ENCODE results near the gene ASPA.

- no peak for TF ChIP-seq POLR2A (IDR thresholded peaks at IDR 0.05; ENCODE audit: low read depth, low read length)
- TF ChIP-seq BHLHE40 (IDR thresholded peaks at IDR 0.05; ENCODE audit: borderline replicate concordance in 1 of 2, low read depth in 2 of 2, low read length in 1 of 2): no peak
- TF ChIP-seq RBBP5 (conservative IDR thresholded peaks at IDR 0.05): no peak
- TF ChIP-seq CBFB (IDR thresholded peaks at IDR 0.05; ENCODE audit: low read depth): no peak
- TF ChIP-seq RAD51 (IDR thresholded peaks at IDR 0.05): no peak
- TF ChIP-seq, protein P1, sequence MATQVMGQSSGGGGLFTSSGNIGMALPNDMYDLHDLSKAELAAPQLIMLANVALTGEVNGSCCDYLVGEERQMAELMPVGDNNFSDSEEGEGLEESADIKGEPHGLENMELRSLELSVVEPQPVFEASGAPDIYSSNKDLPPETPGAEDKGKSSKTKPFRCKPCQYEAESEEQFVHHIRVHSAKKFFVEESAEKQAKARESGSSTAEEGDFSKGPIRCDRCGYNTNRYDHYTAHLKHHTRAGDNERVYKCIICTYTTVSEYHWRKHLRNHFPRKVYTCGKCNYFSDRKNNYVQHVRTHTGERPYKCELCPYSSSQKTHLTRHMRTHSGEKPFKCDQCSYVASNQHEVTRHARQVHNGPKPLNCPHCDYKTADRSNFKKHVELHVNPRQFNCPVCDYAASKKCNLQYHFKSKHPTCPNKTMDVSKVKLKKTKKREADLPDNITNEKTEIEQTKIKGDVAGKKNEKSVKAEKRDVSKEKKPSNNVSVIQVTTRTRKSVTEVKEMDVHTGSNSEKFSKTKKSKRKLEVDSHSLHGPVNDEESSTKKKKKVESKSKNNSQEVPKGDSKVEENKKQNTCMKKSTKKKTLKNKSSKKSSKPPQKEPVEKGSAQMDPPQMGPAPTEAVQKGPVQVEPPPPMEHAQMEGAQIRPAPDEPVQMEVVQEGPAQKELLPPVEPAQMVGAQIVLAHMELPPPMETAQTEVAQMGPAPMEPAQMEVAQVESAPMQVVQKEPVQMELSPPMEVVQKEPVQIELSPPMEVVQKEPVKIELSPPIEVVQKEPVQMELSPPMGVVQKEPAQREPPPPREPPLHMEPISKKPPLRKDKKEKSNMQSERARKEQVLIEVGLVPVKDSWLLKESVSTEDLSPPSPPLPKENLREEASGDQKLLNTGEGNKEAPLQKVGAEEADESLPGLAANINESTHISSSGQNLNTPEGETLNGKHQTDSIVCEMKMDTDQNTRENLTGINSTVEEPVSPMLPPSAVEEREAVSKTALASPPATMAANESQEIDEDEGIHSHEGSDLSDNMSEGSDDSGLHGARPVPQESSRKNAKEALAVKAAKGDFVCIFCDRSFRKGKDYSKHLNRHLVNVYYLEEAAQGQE (IDR thresholded peaks at IDR 0.05; ENCODE audit: low read depth, low read length): no peak
- TF ChIP-seq EP300 (IDR thresholded peaks at IDR 0.05; ENCODE audit: borderline replicate concordance in 1 of 2, control insufficient read depth in 1 of 2, low read depth in 2 of 2, low read length in 2 of 2): no peak
- no peak for TF ChIP-seq RELA (IDR thresholded peaks at IDR 0.05; ENCODE audit: borderline replicate concordance, partially characterized antibody)
- TF ChIP-seq EZH2 (IDR thresholded peaks at IDR 0.05; ENCODE audit: borderline replicate concordance, control insufficient read depth, low read depth, low read length): no peak
- TF ChIP-seq CHD2 (IDR thresholded peaks at IDR 0.05; ENCODE audit: borderline replicate concordance, low read depth, low read length): no peak
- TF ChIP-seq ETV6 (conservative IDR thresholded peaks at IDR 0.05 in 1 of 2, IDR thresholded peaks at IDR 0.05 in 1 of 2; ENCODE audit: borderline replicate concordance in 1 of 2, low read depth in 1 of 2): no peak
Measured at GRCh38 chr17:3551189-3551588, 75.4 kb downstream of the ASPA start.

All from GM12878 (cell line).